ENCODE measurements around the gene C2orf42. TPM values are rescaled to one million over a fixed set of nuclear protein-coding genes. Genes with fewer than 3 reads are reported as not detected.

C2orf42 gene
- total RNA-seq = 30.7 TPM

DNA sequence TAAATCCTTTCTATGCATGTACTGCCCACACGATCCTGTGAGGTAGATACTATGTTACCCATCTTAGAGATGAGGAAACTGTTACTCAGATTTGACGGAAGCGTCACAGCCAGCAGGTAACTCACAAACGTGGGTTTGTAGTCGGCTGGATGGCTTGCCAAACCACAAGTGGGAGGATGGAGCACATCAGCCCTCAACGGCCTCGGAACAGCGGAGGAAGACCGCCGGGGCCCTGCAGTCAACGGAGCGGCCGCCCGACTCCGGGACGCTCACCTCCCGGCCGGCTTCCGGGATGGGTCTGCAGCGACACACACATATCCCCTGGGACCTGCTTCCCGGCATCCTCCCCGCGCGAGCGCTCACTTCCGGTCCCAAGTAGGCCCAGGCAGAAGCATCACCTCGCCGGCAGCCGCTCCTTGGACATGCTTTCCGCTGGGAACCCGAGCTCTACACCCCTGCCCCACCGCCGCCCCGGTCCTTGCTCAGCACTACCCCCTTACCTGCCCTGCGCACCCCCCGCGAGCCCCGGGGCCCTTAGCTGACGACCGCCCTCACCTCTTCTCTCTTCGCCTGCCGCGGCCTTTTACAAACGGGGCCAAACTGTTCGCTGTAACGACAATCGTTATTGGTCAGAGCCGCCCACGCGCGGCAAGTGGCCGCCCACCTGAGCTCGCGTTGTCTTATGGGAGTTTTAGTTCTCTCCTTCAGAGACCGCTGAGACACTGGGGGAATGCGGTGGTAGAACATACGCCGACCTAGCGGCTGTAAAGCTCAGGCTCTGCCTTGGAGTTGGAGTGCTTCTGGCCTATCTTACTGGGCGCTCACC is at the start of gene C2orf42:
TSS of gene C2orf42 (minus strand) at position 602 of the 826 bp plus-strand sequence. CDS start 9,034 bp downstream, outside the sequence.

Other genes starting within 250 kb of the C2orf42 start
- gene ASPRV1, start 229.4 kb downstream of the C2orf42 start, total RNA-seq = 3.0 TPM
- 43.1 TPM for gene PCBP1, start 103.5 kb downstream of the C2orf42 start, total RNA-seq
- 235 TPM for gene TIA1, start 57.6 kb upstream of the C2orf42 start, total RNA-seq
- 103 TPM for gene PCYOX1, start 67.1 kb upstream of the C2orf42 start, total RNA-seq
- gene SNRPG, start 102.7 kb upstream of the C2orf42 start, total RNA-seq = 90.9 TPM
- 36.4 TPM for gene FAM136A, start 111.0 kb upstream of the C2orf42 start, total RNA-seq